UCSD-AML1 (cell line): Measurements from ENCODE around the gene SUOX.
"Not testable (repeated sequence)": the region's sequence is repeated elsewhere in the genome, so short reads cannot be mapped to it uniquely, and the experiment has no call there.

Experiments used
- DNase-seq: peaks from one replicate; lab custom pipeline; 2025; ENCODE audit not compliant: unreplicated experiment; lab: John Stamatoyannopoulos, UW

SUOX gene

DNA sequence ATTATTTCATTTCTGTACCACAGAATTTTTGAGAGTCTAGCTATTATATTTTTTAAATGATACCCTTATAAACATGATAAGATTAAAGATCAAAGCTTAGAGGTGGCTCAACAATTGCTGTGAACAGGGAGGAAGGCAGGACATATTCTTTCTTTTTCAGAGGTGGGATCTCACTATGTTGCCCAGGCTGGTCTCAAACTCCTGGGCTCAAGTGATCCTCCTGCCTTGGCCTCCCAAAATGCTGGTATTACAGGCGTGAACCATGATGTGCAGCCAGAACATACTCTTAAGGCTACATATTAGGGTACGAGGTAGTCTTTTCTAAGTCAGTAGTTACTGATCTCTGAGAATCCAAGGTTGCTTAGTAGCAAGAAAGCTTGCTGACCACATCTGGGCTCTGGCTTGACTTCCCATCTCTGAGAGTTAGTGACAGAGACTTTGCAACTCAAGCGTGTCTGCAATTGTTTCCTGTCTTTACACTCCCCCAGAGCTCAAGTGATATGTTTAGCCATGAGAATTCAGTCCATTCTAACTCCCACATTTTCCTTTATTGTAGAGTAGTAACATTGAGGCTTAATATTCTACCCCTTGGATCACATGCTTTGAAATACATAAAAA, 14.6 kb upstream of the SUOX start:
- peak; percentile 18 for DNase-seq

DNA sequence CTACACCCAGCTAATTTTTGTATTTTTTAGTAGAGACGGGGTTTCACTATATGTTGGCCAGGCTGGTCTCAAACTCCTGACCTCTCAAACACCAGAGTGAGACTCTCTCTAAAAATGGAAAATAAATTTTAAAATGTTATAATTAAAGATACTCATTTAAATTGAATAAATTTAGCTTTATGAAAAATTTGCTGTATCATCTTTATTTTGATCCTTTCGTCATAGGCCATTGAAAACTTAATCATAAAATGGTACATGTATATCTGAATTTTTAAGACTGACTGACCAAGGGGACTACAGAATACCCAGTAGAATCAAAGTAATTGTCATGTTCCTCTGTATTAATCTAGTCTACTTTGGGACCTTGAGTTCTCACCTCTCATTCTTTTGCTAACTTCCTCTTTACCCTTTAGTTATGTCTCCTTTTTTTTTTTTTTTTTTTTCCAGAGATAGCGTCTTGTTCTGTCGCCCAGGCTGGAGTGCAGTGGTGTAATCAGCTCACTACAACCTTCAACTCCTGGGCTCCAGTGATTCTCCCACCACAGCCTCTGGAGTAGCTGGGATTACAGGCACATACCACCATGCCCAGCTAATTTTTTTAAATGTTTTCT, 13.7 kb upstream of the SUOX start:
- no peak for DNase-seq

DNA sequence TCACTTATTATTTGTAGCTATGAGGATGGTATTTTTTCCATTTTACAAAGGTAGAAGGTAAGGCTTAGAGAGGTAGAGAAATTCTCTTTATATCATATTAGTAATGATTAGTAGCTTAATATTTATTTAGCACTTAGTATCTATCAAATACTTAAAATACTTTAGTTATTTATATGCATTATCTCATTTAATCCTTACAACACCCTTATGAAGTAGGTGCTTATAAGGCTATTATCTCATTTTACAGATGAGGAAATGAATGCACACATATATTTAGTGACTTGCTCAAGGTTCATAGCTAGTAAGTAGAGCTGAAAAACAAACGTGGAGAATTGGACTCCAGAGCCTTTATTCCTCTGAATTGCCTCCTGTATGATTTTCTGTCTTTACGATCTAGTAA, 12.2 kb upstream of the SUOX start:
- DNase-seq: no peak

- DNase-seq: no peak
Measured at GRCh38 chr12:55985341-55985740, 11.7 kb upstream of the SUOX start.

GRCh38 chr12:55985976-55986375, 11.1 kb upstream of the SUOX start:
- not testable (repeated sequence) for DNase-seq

GRCh38 chr12:55991110-55991509, 6.0 kb upstream of the SUOX start:
- no peak for DNase-seq

DNA sequence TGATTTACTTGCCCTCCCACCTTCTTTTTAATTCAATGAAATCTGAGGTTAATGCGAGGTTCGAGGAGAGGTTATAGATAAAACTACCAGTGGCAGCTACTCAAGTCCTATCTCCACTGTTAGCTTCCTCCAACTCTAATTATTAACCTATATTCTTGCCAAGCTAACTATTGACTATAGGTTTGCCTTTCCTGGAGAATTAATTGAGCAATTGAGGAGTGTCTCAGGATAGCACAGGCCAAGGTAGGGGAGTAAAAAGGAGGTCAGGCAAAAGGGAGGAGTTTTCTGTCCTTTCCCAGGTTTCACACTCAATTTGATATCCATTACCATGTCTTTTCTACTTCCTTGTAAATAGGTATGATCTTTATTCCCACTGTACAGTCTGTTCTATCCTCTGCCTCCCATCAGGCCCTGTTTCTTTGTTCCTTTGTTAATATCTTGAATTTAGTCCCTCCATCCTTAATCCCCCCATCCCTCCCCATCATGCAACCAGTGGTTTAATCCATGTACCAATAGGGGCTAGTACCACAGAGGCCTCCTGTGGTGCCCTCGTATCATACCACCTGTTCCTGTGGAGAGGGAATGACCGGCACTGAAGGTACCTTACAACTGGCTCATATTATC, 3.7 kb upstream of the SUOX start:
- no peak for DNase-seq

GRCh38 chr12:55995366-55995765, 1.7 kb upstream of the SUOX start:
- no peak for DNase-seq

- DNase-seq: peak; percentile 13
Measured at GRCh38 chr12:55996201-55996714, 818 bp upstream of the SUOX start.

- DNase-seq: no peak
Measured at GRCh38 chr12:55997535-55997859, 421 bp downstream of the SUOX start.

DNA sequence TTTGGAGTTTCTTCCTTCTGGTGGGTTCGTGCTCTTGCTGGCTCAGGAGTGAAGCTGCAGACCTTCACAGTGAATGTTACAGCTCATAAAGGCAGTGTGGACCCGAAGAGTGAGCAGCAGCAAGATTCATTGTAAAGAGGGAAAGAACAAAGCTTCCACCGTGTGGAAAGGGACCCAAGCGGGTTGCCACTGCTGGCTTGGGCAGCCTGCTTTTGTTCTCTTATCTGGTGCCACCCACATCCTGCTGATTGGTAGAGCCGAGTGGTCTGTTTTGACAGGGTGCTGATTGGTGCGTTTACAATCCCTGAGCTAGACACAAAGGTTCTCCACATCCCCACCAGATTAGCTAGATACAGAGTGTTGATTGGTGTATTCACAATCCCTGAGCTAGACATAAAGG, 2.4 kb downstream of the SUOX start:
- DNase-seq: not testable (repeated sequence)

- not testable (repeated sequence) for DNase-seq
Measured at GRCh38 chr12:55999999-56000540, 3.0 kb downstream of the SUOX start.

DNA sequence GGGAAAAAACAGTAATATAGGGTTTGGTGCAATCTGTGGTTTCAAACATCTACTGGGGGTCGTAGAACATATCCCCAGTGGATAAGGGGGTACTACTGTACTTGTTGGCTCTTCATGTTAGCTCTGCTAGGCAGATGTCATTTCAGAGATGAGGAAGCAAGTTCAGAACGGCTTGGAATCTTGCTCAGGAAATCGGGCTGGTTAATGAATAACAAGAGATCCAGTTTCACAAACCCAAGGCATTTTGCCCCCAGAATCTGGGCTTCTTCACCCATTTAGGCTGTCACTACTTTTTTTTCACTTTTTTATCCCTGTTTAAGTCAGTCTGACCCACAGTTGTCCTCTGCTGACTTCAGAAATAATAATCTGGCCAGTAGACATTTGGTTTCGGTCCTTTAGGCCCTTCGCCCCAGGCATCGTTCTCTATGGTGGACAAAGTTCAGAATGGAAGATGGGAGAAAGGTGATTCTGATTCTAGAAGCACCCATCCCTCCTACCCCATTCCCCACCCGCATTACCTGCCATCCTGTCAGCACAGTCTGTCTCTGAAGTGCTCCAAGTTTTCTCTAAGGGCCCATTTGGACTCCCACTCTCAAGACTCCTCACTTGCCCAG, 4.5 kb downstream of the SUOX start:
- no peak for DNase-seq

DNA sequence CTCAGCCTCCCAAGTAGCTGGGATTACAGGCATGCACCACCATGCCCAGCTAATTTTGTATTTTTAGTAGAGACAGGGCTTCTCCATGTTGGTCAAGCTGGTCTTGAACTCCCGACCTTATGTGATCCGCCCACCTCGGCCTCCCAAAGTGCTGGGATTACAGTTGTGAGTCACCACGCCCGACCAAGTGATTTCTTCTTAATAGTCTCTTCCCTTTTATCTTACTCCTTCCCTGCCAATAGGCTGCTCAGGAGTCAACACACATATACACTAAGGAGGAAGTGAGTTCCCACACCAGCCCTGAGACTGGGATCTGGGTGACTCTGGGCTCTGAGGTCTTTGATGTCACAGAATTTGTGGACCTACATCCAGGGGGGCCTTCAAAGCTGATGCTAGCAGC, 6.3 kb downstream of the SUOX start:
- DNase-seq: peak; percentile 13

GRCh38 chr12:56004211-56004610, 7.1 kb downstream of the SUOX start:
- DNase-seq: no peak

GRCh38 chr12:56007564-56008559, 10.8 kb downstream of the SUOX start:
- DNase-seq: peak; percentile 57

GRCh38 chr12:56010111-56010570, 13.1 kb downstream of the SUOX start:
- no peak for DNase-seq

GRCh38 chr12:56011509-56012090, 14.5 kb downstream of the SUOX start:
- no peak for DNase-seq

- no peak for DNase-seq
Measured at GRCh38 chr12:56013482-56013881, 16.4 kb downstream of the SUOX start.

DNA sequence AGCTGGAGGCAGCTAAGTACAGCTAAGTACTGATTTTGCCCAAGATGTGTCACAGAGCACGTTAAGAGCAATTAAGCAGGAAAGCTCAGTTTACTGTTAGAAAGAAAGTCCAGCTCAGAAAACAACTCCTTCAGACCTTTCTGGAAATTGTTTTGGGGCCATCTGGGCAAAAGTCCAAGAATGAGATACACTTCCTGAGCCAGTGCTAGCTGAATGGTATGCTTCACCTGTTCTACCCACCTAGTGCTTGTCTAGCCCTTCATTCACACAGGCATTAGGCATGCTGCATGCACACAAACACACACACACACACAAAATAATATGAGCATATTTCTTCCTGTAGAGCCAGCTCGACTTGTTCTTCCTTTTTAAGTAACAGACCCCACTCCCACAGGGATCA, 17.1 kb downstream of the SUOX start:
- DNase-seq: no peak
